HL-60/S4 treated with retinoic acid at 250 ng/mL for 4 days and 3 days (cell line): ENCODE data around the gene WDR33.

Experiments
- in situ Hi-C: fragments of 300-500 bp; cut with MboI; formaldehyde crosslinking; loops from 2 replicates; pipeline ENCODE4 v1.7.0; 2022; ENCODE audit warnings: low sequenced_read_pairs

Gene WDR33

GRCh38 chr2:127674241-127675209, 136.4 kb downstream of the WDR33 start:
- in situ Hi-C loops: no loop called here

- in situ Hi-C loops: no loop called here
Observed at GRCh38 chr2:127673291-127674069, 137.5 kb downstream of the WDR33 start.

GRCh38 chr2:127672341-127673224, 138.4 kb downstream of the WDR33 start:
- in situ Hi-C loops: no loop called here

GRCh38 chr2:127671557-127672302, 139.2 kb downstream of the WDR33 start:
- in situ Hi-C loops: no loop called here

- in situ Hi-C loops: no loop called here
Observed at GRCh38 chr2:127670957-127671290, 140.0 kb downstream of the WDR33 start.

- in situ Hi-C loops: no loop called here
Observed at GRCh38 chr2:127670055-127670956, 140.7 kb downstream of the WDR33 start.

- in situ Hi-C loops: no loop called here
Observed at GRCh38 chr2:127669056-127669455, 141.9 kb downstream of the WDR33 start.

GRCh38 chr2:127665267-127665893, 145.6 kb downstream of the WDR33 start:
- in situ Hi-C loops: no loop called here

GRCh38 chr2:127664895-127665225, 146.1 kb downstream of the WDR33 start:
- in situ Hi-C loops: no loop called here

- in situ Hi-C loops: no loop called here
Observed at GRCh38 chr2:127664065-127664894, 146.7 kb downstream of the WDR33 start.

- in situ Hi-C loops: no loop called here
Observed at GRCh38 chr2:127663566-127664064, 147.4 kb downstream of the WDR33 start.

GRCh38 chr2:127662937-127663565, 147.9 kb downstream of the WDR33 start:
- in situ Hi-C loops: no loop called here

GRCh38 chr2:127661949-127662510, 148.9 kb downstream of the WDR33 start:
- in situ Hi-C loops: no loop called here

GRCh38 chr2:127661072-127661649, 149.8 kb downstream of the WDR33 start:
- in situ Hi-C loops: no loop called here

- in situ Hi-C loops: no loop called here
Observed at GRCh38 chr2:127660291-127660578, 150.7 kb downstream of the WDR33 start.

GRCh38 chr2:127659408-127660290, 151.3 kb downstream of the WDR33 start:
- in situ Hi-C loops: no loop called here
